ENCODE data around the gene MAP3K7. TPM values are rescaled to one million over a fixed set of nuclear protein-coding genes. Genes with fewer than 3 reads are reported as not detected.

Gene MAP3K7
- polyA plus RNA-seq, 4 donors: 7.3 to 28.6 (median 10.2) TPM

GRCh38 chr6:90469906-90470305, 117.0 kb downstream of the MAP3K7 start:
- WGBS, 3 donors: 75 to 89% (median 78%) methylated on average over 2 of the region's 2 CpGs
- H3K4me1 ChIP-seq (ENCODE audit: control insufficient read depth in 3 of 3, insufficient read depth in 2 of 3, low read depth in 1 of 3, low read length in 2 of 3): no peaks in the 10 kb centered on the region
- H3K4me3 ChIP-seq (ENCODE audit: low read depth in 1 of 3, low read length in 3 of 3): no peak overlapping the region

GRCh38 chr6:90468859-90469258, 118.0 kb downstream of the MAP3K7 start:
- FAIRE-seq (no peak), DNase-seq (no peak)
- WGBS, 3 donors: 34 to 68% (median 52%) methylated on average over 1 of the region's 1 CpG
- Histone ChIP-seq H3K4me3 (ENCODE audit: low read depth in 1 of 3, low read length in 3 of 3) (no peak overlapping the region), H3K27ac (ENCODE audit: low read depth in 1 of 3, low read length in 2 of 3) (no peak overlapping the region), H3K9me3 (ENCODE audit: control insufficient read depth in 2 of 2, insufficient read depth in 1 of 2, low read depth in 1 of 2, low read length in 1 of 2) (no peaks in the 10 kb centered on the region), H3K27me3 (ENCODE audit: control insufficient read depth in 3 of 3, insufficient read depth in 3 of 3, low read length in 3 of 3) (peaks cover 0 to 16% (median 1%) of the 10 kb centered on the region in 3 donors), H3K36me3 (ENCODE audit: control insufficient read depth in 3 of 3, insufficient read depth in 2 of 3, low read depth in 1 of 3, low read length in 3 of 3) (no peaks in the 10 kb centered on the region), H3K4me1 (ENCODE audit: control insufficient read depth in 3 of 3, insufficient read depth in 2 of 3, low read depth in 1 of 3, low read length in 2 of 3) (no peaks in the 10 kb centered on the region)

More at GRCh38 chr6:90469906-90470305, 117.0 kb downstream of the MAP3K7 start:
- H3K27ac ChIP-seq (ENCODE audit: low read depth in 1 of 3, low read length in 2 of 3): no peak overlapping the region
- peaks cover 0 to 16% (median 1%) of the 10 kb centered on the region in 3 donors for H3K27me3 ChIP-seq (ENCODE audit: control insufficient read depth in 3 of 3, insufficient read depth in 3 of 3, low read length in 3 of 3)
- no peaks in the 10 kb centered on the region for H3K9me3 ChIP-seq (ENCODE audit: control insufficient read depth in 2 of 2, insufficient read depth in 1 of 2, low read depth in 1 of 2, low read length in 1 of 2)
- no peak for FAIRE-seq
- no peaks in the 10 kb centered on the region for H3K36me3 ChIP-seq (ENCODE audit: control insufficient read depth in 3 of 3, insufficient read depth in 2 of 3, low read depth in 1 of 3, low read length in 3 of 3)
- no peak for DNase-seq

GRCh38 chr6:90468080-90468479, 118.8 kb downstream of the MAP3K7 start:
- FAIRE-seq: no peak
- H3K9me3 ChIP-seq (ENCODE audit: control insufficient read depth in 2 of 2, insufficient read depth in 1 of 2, low read depth in 1 of 2, low read length in 1 of 2): no peaks in the 10 kb centered on the region
- H3K4me3 ChIP-seq (ENCODE audit: low read depth in 1 of 3, low read length in 3 of 3): no peak overlapping the region
- DNase-seq: no peak
- WGBS, 3 donors: 80 to 89% (median 85%) methylated on average over 7 of the region's 7 CpGs
- no peak overlapping the region for H3K27ac ChIP-seq (ENCODE audit: low read depth in 1 of 3, low read length in 2 of 3)
- H3K4me1 ChIP-seq (ENCODE audit: control insufficient read depth in 3 of 3, insufficient read depth in 2 of 3, low read depth in 1 of 3, low read length in 2 of 3): no peaks in the 10 kb centered on the region
- peaks cover 0 to 16% (median 1%) of the 10 kb centered on the region in 3 donors for H3K27me3 ChIP-seq (ENCODE audit: control insufficient read depth in 3 of 3, insufficient read depth in 3 of 3, low read length in 3 of 3)
- no peaks in the 10 kb centered on the region for H3K36me3 ChIP-seq (ENCODE audit: control insufficient read depth in 3 of 3, insufficient read depth in 2 of 3, low read depth in 1 of 3, low read length in 3 of 3)

- FAIRE-seq: no peak
Measured at GRCh38 chr6:90467546-90467945, 119.3 kb downstream of the MAP3K7 start.

GRCh38 chr6:90466154-90466940, 120.5 kb downstream of the MAP3K7 start:
- 42 to 57% (median 49%) methylated on average over 8 of the region's 8 CpGs for WGBS, 3 donors
- Histone ChIP-seq H3K27ac (ENCODE audit: low read depth in 1 of 3, low read length in 2 of 3) (no peak overlapping the region), H3K4me1 (ENCODE audit: control insufficient read depth in 3 of 3, insufficient read depth in 2 of 3, low read depth in 1 of 3, low read length in 2 of 3) (peaks cover 0 to 5% (median 0%) of the 10 kb centered on the region in 3 donors), H3K36me3 (ENCODE audit: control insufficient read depth in 3 of 3, insufficient read depth in 2 of 3, low read depth in 1 of 3, low read length in 3 of 3) (no peaks in the 10 kb centered on the region), H3K9me3 (ENCODE audit: control insufficient read depth in 2 of 2, insufficient read depth in 1 of 2, low read depth in 1 of 2, low read length in 1 of 2) (no peaks in the 10 kb centered on the region), H3K27me3 (ENCODE audit: control insufficient read depth in 3 of 3, insufficient read depth in 3 of 3, low read length in 3 of 3) (peaks cover 0 to 9% (median 1%) of the 10 kb centered on the region in 3 donors), H3K4me3 (ENCODE audit: low read depth in 1 of 3, low read length in 3 of 3) (no peak overlapping the region)
- DNase-seq (peak in 1 of 2 donors; percentile 16), FAIRE-seq (no peak)

More at GRCh38 chr6:90467546-90467945, 119.3 kb downstream of the MAP3K7 start:
- Histone ChIP-seq H3K27me3 (ENCODE audit: control insufficient read depth in 3 of 3, insufficient read depth in 3 of 3, low read length in 3 of 3) (peaks cover 0 to 13% (median 1%) of the 10 kb centered on the region in 3 donors), H3K27ac (ENCODE audit: low read depth in 1 of 3, low read length in 2 of 3) (no peak overlapping the region), H3K4me3 (ENCODE audit: low read depth in 1 of 3, low read length in 3 of 3) (no peak overlapping the region), H3K36me3 (ENCODE audit: control insufficient read depth in 3 of 3, insufficient read depth in 2 of 3, low read depth in 1 of 3, low read length in 3 of 3) (no peaks in the 10 kb centered on the region), H3K4me1 (ENCODE audit: control insufficient read depth in 3 of 3, insufficient read depth in 2 of 3, low read depth in 1 of 3, low read length in 2 of 3) (peaks cover 0 to 1% (median 0%) of the 10 kb centered on the region in 3 donors), H3K9me3 (ENCODE audit: control insufficient read depth in 2 of 2, insufficient read depth in 1 of 2, low read depth in 1 of 2, low read length in 1 of 2) (no peaks in the 10 kb centered on the region)
- no peak for DNase-seq

GRCh38 chr6:90465686-90466085, 121.2 kb downstream of the MAP3K7 start:
- H3K4me1 ChIP-seq (ENCODE audit: control insufficient read depth in 3 of 3, insufficient read depth in 2 of 3, low read depth in 1 of 3, low read length in 2 of 3): peaks cover 0 to 5% (median 0%) of the 10 kb centered on the region in 3 donors
- H3K36me3 ChIP-seq (ENCODE audit: control insufficient read depth in 3 of 3, insufficient read depth in 2 of 3, low read depth in 1 of 3, low read length in 3 of 3): no peaks in the 10 kb centered on the region
- no peak overlapping the region for H3K4me3 ChIP-seq (ENCODE audit: low read depth in 1 of 3, low read length in 3 of 3)
- 51 to 77% (median 53%) methylated on average over 2 of the region's 2 CpGs for WGBS, 3 donors
- peaks cover 0 to 7% (median 1%) of the 10 kb centered on the region in 3 donors for H3K27me3 ChIP-seq (ENCODE audit: control insufficient read depth in 3 of 3, insufficient read depth in 3 of 3, low read length in 3 of 3)
- DNase-seq (no peak), FAIRE-seq (no peak)
- H3K27ac ChIP-seq (ENCODE audit: low read depth in 1 of 3, low read length in 2 of 3): no peak overlapping the region
- H3K9me3 ChIP-seq (ENCODE audit: control insufficient read depth in 2 of 2, insufficient read depth in 1 of 2, low read depth in 1 of 2, low read length in 1 of 2): no peaks in the 10 kb centered on the region

GRCh38 chr6:90464507-90464906, 122.4 kb downstream of the MAP3K7 start:
- Histone ChIP-seq H3K4me3 (ENCODE audit: low read depth in 1 of 3, low read length in 3 of 3) (no peak overlapping the region), H3K27ac (ENCODE audit: low read depth in 1 of 3, low read length in 2 of 3) (no peak overlapping the region), H3K36me3 (ENCODE audit: control insufficient read depth in 3 of 3, insufficient read depth in 2 of 3, low read depth in 1 of 3, low read length in 3 of 3) (no peaks in the 10 kb centered on the region), H3K4me1 (ENCODE audit: control insufficient read depth in 3 of 3, insufficient read depth in 2 of 3, low read depth in 1 of 3, low read length in 2 of 3) (peaks cover 0 to 5% (median 0%) of the 10 kb centered on the region in 3 donors), H3K9me3 (ENCODE audit: control insufficient read depth in 2 of 2, insufficient read depth in 1 of 2, low read depth in 1 of 2, low read length in 1 of 2) (no peaks in the 10 kb centered on the region), H3K27me3 (ENCODE audit: control insufficient read depth in 3 of 3, insufficient read depth in 3 of 3, low read length in 3 of 3) (peaks cover 0 to 5% (median 1%) of the 10 kb centered on the region in 3 donors)
- 79 to 81% (median 81%) methylated on average over 7 of the region's 7 CpGs for WGBS, 3 donors
- FAIRE-seq: no peak
- no peak for DNase-seq

GRCh38 chr6:90463874-90464273, 123.0 kb downstream of the MAP3K7 start:
- Histone ChIP-seq H3K4me3 (ENCODE audit: low read depth in 1 of 3, low read length in 3 of 3) (no peak overlapping the region), H3K36me3 (ENCODE audit: control insufficient read depth in 3 of 3, insufficient read depth in 2 of 3, low read depth in 1 of 3, low read length in 3 of 3) (no peaks in the 10 kb centered on the region), H3K27ac (ENCODE audit: low read depth in 1 of 3, low read length in 2 of 3) (no peak overlapping the region), H3K27me3 (ENCODE audit: control insufficient read depth in 3 of 3, insufficient read depth in 3 of 3, low read length in 3 of 3) (peaks cover 0 to 3% (median 0%) of the 10 kb centered on the region in 3 donors), H3K9me3 (ENCODE audit: control insufficient read depth in 2 of 2, insufficient read depth in 1 of 2, low read depth in 1 of 2, low read length in 1 of 2) (no peaks in the 10 kb centered on the region), H3K4me1 (ENCODE audit: control insufficient read depth in 3 of 3, insufficient read depth in 2 of 3, low read depth in 1 of 3, low read length in 2 of 3) (peaks cover 0 to 5% (median 0%) of the 10 kb centered on the region in 3 donors)
- no peak for DNase-seq
- FAIRE-seq: no peak
- 74 to 85% (median 84%) methylated on average over 4 of the region's 4 CpGs for WGBS, 3 donors
